Measurements from ENCODE around the gene RPIA. TPM values are rescaled to one million over a fixed set of nuclear protein-coding genes. Genes with fewer than 3 reads are reported as not detected.

RPIA gene
- total RNA-seq, 1 donor from 2014 or later = 15.0 TPM

GRCh38 chr2:88714667-88715066 is 23.2 kb downstream of the RPIA start:
- H3K27me3 Mint-ChIP-seq (ENCODE audit: unreplicated experiment) = no peaks in the 10 kb centered on the region
- DNase-seq (ENCODE audit: extremely low spot score, unreplicated experiment) = no peak
- H3K4me3 Mint-ChIP-seq (ENCODE audit: unreplicated experiment) = no peak overlapping the region
- no peak for TF ChIP-seq CTCF (IDR thresholded peaks at IDR 0.05)
- H3K4me1 Mint-ChIP-seq (ENCODE audit: unreplicated experiment) = peaks cover under 1% of the 10 kb centered on the region
- H3K9me3 Mint-ChIP-seq (ENCODE audit: unreplicated experiment) = peaks cover 4% of the 10 kb centered on the region
- H3K36me3 Mint-ChIP-seq (ENCODE audit: unreplicated experiment) = no peaks in the 10 kb centered on the region
- H3K27ac Mint-ChIP-seq (ENCODE audit: unreplicated experiment) = no peak overlapping the region

GRCh38 chr2:88720399-88720798 is 28.9 kb downstream of the RPIA start:
- Mint-ChIP-seq H3K9me3 (ENCODE audit: unreplicated experiment) (peaks cover 4% of the 10 kb centered on the region), H3K27me3 (ENCODE audit: unreplicated experiment) (no peaks in the 10 kb centered on the region), H3K36me3 (ENCODE audit: unreplicated experiment) (peaks cover 1% of the 10 kb centered on the region), H3K27ac (ENCODE audit: unreplicated experiment) (no peak overlapping the region), H3K4me3 (ENCODE audit: unreplicated experiment) (no peak overlapping the region), H3K4me1 (ENCODE audit: unreplicated experiment) (no peaks in the 10 kb centered on the region)
- no peak for DNase-seq (ENCODE audit: extremely low spot score, unreplicated experiment)
- TF ChIP-seq CTCF (IDR thresholded peaks at IDR 0.05) = no peak

GRCh38 chr2:88721268-88721667 is 29.8 kb downstream of the RPIA start:
- Mint-ChIP-seq H3K9me3 (ENCODE audit: unreplicated experiment) (peaks cover 4% of the 10 kb centered on the region), H3K36me3 (ENCODE audit: unreplicated experiment) (peaks cover 1% of the 10 kb centered on the region), H3K4me3 (ENCODE audit: unreplicated experiment) (no peak overlapping the region), H3K4me1 (ENCODE audit: unreplicated experiment) (no peaks in the 10 kb centered on the region), H3K27me3 (ENCODE audit: unreplicated experiment) (no peaks in the 10 kb centered on the region), H3K27ac (ENCODE audit: unreplicated experiment) (no peak overlapping the region)
- DNase-seq (ENCODE audit: extremely low spot score, unreplicated experiment) = no peak
- TF ChIP-seq CTCF (IDR thresholded peaks at IDR 0.05) = no peak

- Mint-ChIP-seq H3K4me3 (ENCODE audit: unreplicated experiment) (no peak overlapping the region), H3K36me3 (ENCODE audit: unreplicated experiment) (peaks cover 7% of the 10 kb centered on the region), H3K4me1 (ENCODE audit: unreplicated experiment) (peaks cover 6% of the 10 kb centered on the region), H3K9me3 (ENCODE audit: unreplicated experiment) (no peaks in the 10 kb centered on the region), H3K27me3 (ENCODE audit: unreplicated experiment) (no peaks in the 10 kb centered on the region), H3K27ac (ENCODE audit: unreplicated experiment) (no peak overlapping the region)
- DNase-seq (ENCODE audit: extremely low spot score, unreplicated experiment) = no peak
- TF ChIP-seq CTCF (IDR thresholded peaks at IDR 0.05) = no peak
Measured at GRCh38 chr2:88724643-88725332, 33.3 kb downstream of the RPIA start.

GRCh38 chr2:88729061-88729745 is 37.7 kb downstream of the RPIA start:
- Mint-ChIP-seq H3K27ac (ENCODE audit: unreplicated experiment) (no peak overlapping the region), H3K4me1 (ENCODE audit: unreplicated experiment) (peaks cover 10% of the 10 kb centered on the region), H3K9me3 (ENCODE audit: unreplicated experiment) (no peaks in the 10 kb centered on the region), H3K4me3 (ENCODE audit: unreplicated experiment) (no peak overlapping the region), H3K27me3 (ENCODE audit: unreplicated experiment) (no peaks in the 10 kb centered on the region), H3K36me3 (ENCODE audit: unreplicated experiment) (peaks cover 8% of the 10 kb centered on the region)
- DNase-seq (ENCODE audit: extremely low spot score, unreplicated experiment) = no peak
- TF ChIP-seq CTCF (IDR thresholded peaks at IDR 0.05) = no peak

Measured in osteocyte (in vitro differentiated cells).